Measurements from ENCODE around the gene MSTN. TPM values are rescaled to one million over a fixed set of nuclear protein-coding genes. Genes with fewer than 3 reads are reported as not detected.

Gene MSTN
- total and polyA plus RNA-seq, 2 of the 4 experiments (the other 2 are of a cell fraction) = under 0.01 TPM; not detected in 1

GRCh38 chr2:190036071-190036470, 26.5 kb downstream of the MSTN start:
- Histone ChIP-seq H2BK5ac (ENCODE audit: low read depth, low read length, poor library complexity, severe bottlenecking) (no peak overlapping the region), H2AK9ac (replicated peaks; ENCODE audit: low read depth, low read length, poor library complexity) (no peak overlapping the region), H3K4me3 (ENCODE audit: insufficient read depth, low read depth, low read length) (no peak overlapping the region), H3K9me1 (ENCODE audit: insufficient read depth, low read length) (no peaks in the 10 kb centered on the region), H3K4me1 (ENCODE audit: control insufficient read depth, insufficient read depth, low read length) (no peaks in the 10 kb centered on the region; the same call in 1 of the 2 replicates), H3K4me2 (ENCODE audit: low read depth, low read length) (no peak overlapping the region), H3K56ac (ENCODE audit: extremely low read depth, insufficient read depth, low read length) (no peak overlapping the region), H3K4ac (ENCODE audit: low read depth, low read length) (no peak overlapping the region), H3K23ac (ENCODE audit: low read depth, low read length) (no peak overlapping the region), H2BK120ac (ENCODE audit: low read depth, low read length) (no peak overlapping the region), H2BK20ac (ENCODE audit: low read depth, low read length) (no peak overlapping the region), H3K14ac (replicated peaks; ENCODE audit: low read depth, low read length) (no peak overlapping the region), H2AFZ (replicated peaks; ENCODE audit: low read length, poor library complexity) (no peak overlapping the region), H3K27ac (ENCODE audit: insufficient read depth, low read length) (no peak overlapping the region), H3K9ac (ENCODE audit: low read depth, low read length) (no peak overlapping the region), H2AK5ac (ENCODE audit: low read depth, low read length) (no peak overlapping the region), H3K79me1 (ENCODE audit: low read depth in 1 of 2, low read length in 2 of 2) (no peaks in the 10 kb centered on the region), H2BK15ac (ENCODE audit: low read depth, low read length) (no peak overlapping the region), H3K27me3 (ENCODE audit: control insufficient read depth, insufficient read depth, low read length) (peaks cover 2% of the 10 kb centered on the region; the same call in 1 of the 2 replicates), H3K9me3 (ENCODE audit: control insufficient read depth, insufficient read depth, low read length) (no peaks in the 10 kb centered on the region), H4K8ac (ENCODE audit: low read depth in 2 of 2, low read length in 2 of 2) (no peak overlapping the region), H4K91ac (ENCODE audit: insufficient read depth, low read depth, low read length) (no peak overlapping the region), H3K18ac (ENCODE audit: low read depth, low read length) (no peak overlapping the region), H4K20me1 (ENCODE audit: insufficient read depth, low read length) (no peaks in the 10 kb centered on the region), H3K36me3 (ENCODE audit: control insufficient read depth, insufficient read depth, low read length) (no peaks in the 10 kb centered on the region), H4K5ac (ENCODE audit: low read depth, low read length) (no peak overlapping the region)
- ChIA-PET CTCF (interaction anchor here (1.2 to 2.1 kb wide), 2 partner anchors 10 to 12 kb away, joined by 3 to 6 read pairs; no protein-coding TSS in a partner anchor), POLR2A (ENCODE audit: unreplicated experiment) (no interaction called here)
- dilution Hi-C loops (cut with HindIII; ENCODE audit: low sequenced_read_pairs, unreplicated experiment) = no loop called here
- DNase-seq = no peak
- in situ Hi-C loops (cut with MboI; ENCODE audit: low sequenced_read_pairs) = no loop called here
- TF ChIP-seq POLR2A (IDR thresholded peaks at IDR 0.05; ENCODE audit: low read depth, low read length) (no peak), BHLHE40 (IDR thresholded peaks at IDR 0.05; ENCODE audit: low read depth, low read length) (no peak), FOS (IDR thresholded peaks at IDR 0.05; ENCODE audit: low read depth, low read length) (no peak), USF2 (IDR thresholded peaks at IDR 0.05; ENCODE audit: low read depth, low read length) (no peak), ELK1 (IDR thresholded peaks at IDR 0.05; ENCODE audit: borderline replicate concordance, low read depth, low read length) (no peak), NFE2L2 (IDR thresholded peaks at IDR 0.05; ENCODE audit: low read depth, low read length) (no peak), MAZ (IDR thresholded peaks at IDR 0.05; ENCODE audit: borderline replicate concordance, low read depth, low read length) (no peak), CHD1 (IDR thresholded peaks at IDR 0.05; ENCODE audit: low read depth, low read length) (no peak), CEBPB (IDR thresholded peaks at IDR 0.05; ENCODE audit: low read depth, low read length) (no peak), MXI1 (IDR thresholded peaks at IDR 0.05; ENCODE audit: borderline replicate concordance, low read depth, low read length) (no peak), SMC3 (IDR thresholded peaks at IDR 0.05; ENCODE audit: low read depth, low read length) (no peak)
- TF ChIP-seq, protein P1, sequence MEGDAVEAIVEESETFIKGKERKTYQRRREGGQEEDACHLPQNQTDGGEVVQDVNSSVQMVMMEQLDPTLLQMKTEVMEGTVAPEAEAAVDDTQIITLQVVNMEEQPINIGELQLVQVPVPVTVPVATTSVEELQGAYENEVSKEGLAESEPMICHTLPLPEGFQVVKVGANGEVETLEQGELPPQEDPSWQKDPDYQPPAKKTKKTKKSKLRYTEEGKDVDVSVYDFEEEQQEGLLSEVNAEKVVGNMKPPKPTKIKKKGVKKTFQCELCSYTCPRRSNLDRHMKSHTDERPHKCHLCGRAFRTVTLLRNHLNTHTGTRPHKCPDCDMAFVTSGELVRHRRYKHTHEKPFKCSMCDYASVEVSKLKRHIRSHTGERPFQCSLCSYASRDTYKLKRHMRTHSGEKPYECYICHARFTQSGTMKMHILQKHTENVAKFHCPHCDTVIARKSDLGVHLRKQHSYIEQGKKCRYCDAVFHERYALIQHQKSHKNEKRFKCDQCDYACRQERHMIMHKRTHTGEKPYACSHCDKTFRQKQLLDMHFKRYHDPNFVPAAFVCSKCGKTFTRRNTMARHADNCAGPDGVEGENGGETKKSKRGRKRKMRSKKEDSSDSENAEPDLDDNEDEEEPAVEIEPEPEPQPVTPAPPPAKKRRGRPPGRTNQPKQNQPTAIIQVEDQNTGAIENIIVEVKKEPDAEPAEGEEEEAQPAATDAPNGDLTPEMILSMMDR (conservative IDR thresholded peaks at IDR 0.05; ENCODE audit: low read depth, low read length) = no peak
- WGBS, 2 experiments (ENCODE audit: extremely low coverage in 2 of 2, insufficient read length in 1 of 2) = no CpG with 5 or more reads among the region's 2 CpGs
- intact Hi-C loops (cut with micrococcal nuclease) = loop anchor here (10.0 kb wide), 1 partner anchor 121 kb away; no protein-coding TSS in a partner anchor
- BruUV-seq (replicated peaks) = no TSS peak
- no peak for ATAC-seq (ENCODE audit: low read depth)
